ENCODE data around the gene KRT2. TPM values are rescaled to one million over a fixed set of nuclear protein-coding genes. Genes with fewer than 3 reads are reported as not detected.

Gene KRT2
- total and polyA plus RNA-seq, 10 donors = 0.07 to 0.52 (median 0.34) TPM; not detected in 4

DNA sequence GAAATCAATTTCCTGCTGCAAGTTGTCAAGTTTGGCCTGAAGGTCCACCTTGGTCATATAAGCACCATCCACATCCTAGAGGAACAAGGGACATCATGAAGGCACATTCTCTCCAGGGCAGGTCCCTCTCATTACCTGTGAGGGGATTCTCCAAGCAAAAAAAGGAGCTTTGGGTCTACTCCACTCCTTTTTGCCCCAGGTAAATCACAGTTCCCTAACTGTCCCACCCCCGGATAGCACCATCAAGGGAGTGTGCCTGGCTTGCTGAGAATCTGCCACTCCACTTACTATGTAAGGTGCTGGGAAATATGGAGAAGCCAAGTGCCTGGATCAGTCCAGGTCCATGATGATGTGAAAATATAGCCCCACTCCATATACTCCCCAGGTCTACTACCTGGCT, 25.7 kb upstream of the KRT2 start:
- Histone ChIP-seq H3K9me3 (no peaks in the 10 kb centered on the region), H3K27me3 (replicated peaks in 1 of 7) (peaks cover 0 to 14% (median 0%) of the 10 kb centered on the region in 7 donors), H3K4me3 (no peak overlapping the region), H3K36me3 (no peaks in the 10 kb centered on the region), H3K4me1 (no peaks in the 10 kb centered on the region), H3K27ac (no peak overlapping the region)
- TF ChIP-seq CTCF (IDR thresholded peaks at IDR 0.05 in 8 of 11, conservative IDR thresholded peaks at IDR 0.05 in 3 of 11) (no peak), POLR2A (IDR thresholded peaks at IDR 0.05) (no peak), POLR2AphosphoS5 (IDR thresholded peaks at IDR 0.05) (no peak)
- WGBS, 5 donors = 88 to 97% (median 92%) methylated on average over 1 of the region's 1 CpG
- intact Hi-C loops (cut with DNase I; ENCODE audit: low total_unique reads) = no loop called here
- no peak for DNase-seq

- 81 to 89% (median 87%) methylated on average over 5 of the region's 5 CpGs for WGBS, 5 donors
- H3K4me3 ChIP-seq = no peak overlapping the region
- no peaks in the 10 kb centered on the region for H3K9me3 ChIP-seq
- intact Hi-C loops (cut with DNase I; ENCODE audit: low total_unique reads) = no loop called here
- H3K4me1 ChIP-seq = no peaks in the 10 kb centered on the region
- H3K27ac ChIP-seq = no peak overlapping the region
- no peak for DNase-seq
- H3K27me3 ChIP-seq (replicated peaks in 1 of 7) = peaks cover 0 to 14% (median 0%) of the 10 kb centered on the region in 7 donors
- H3K36me3 ChIP-seq = no peaks in the 10 kb centered on the region
- no peak for TF ChIP-seq POLR2A (IDR thresholded peaks at IDR 0.05)
- TF ChIP-seq POLR2AphosphoS5 (IDR thresholded peaks at IDR 0.05) = no peak
- no peak for TF ChIP-seq CTCF (IDR thresholded peaks at IDR 0.05 in 8 of 11, conservative IDR thresholded peaks at IDR 0.05 in 3 of 11)
Measured at GRCh38 chr12:52677126-52677525, 25.1 kb upstream of the KRT2 start.

DNA sequence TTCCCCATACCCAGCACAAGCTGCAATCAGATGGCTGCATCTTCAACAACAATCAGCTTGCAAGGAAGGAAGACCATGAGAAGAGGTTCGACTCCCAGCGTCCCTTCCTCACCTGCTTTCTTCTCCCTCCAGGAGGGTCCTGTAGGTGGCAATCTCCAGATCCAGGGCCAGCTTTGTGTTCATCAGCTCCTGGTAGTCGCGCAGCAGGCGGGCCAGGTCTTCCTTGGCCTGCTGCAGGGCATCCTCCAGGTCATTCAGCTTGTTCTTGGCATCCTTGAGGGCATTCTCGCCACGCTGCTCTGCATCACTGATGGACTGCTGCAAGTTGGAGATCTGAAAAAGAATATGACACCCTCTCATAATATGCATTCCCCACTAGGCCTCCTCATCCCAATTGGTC, 24.2 kb upstream of the KRT2 start:
- 87 to 95% (median 91%) methylated on average over 7 of the region's 7 CpGs for WGBS, 5 donors
- DNase-seq = no peak
- peaks cover 0 to 14% (median 0%) of the 10 kb centered on the region in 7 donors for H3K27me3 ChIP-seq (replicated peaks in 1 of 7)
- no peak overlapping the region for H3K4me3 ChIP-seq
- intact Hi-C loops (cut with DNase I; ENCODE audit: low total_unique reads) = no loop called here
- no peaks in the 10 kb centered on the region for H3K9me3 ChIP-seq
- no peaks in the 10 kb centered on the region for H3K4me1 ChIP-seq
- no peak overlapping the region for H3K27ac ChIP-seq
- TF ChIP-seq POLR2AphosphoS5 (IDR thresholded peaks at IDR 0.05) (no peak), POLR2A (IDR thresholded peaks at IDR 0.05) (no peak), CTCF (IDR thresholded peaks at IDR 0.05 in 8 of 11, conservative IDR thresholded peaks at IDR 0.05 in 3 of 11) (no peak)
- no peaks in the 10 kb centered on the region for H3K36me3 ChIP-seq

- WGBS, 5 donors = 93 to 95% (median 94%) methylated on average over 28 of the region's 28 CpGs
- Histone ChIP-seq H3K27ac (no peak overlapping the region), H3K4me3 (no peak overlapping the region), H3K9me3 (no peaks in the 10 kb centered on the region), H3K4me1 (no peaks in the 10 kb centered on the region), H3K36me3 (no peaks in the 10 kb centered on the region), H3K27me3 (replicated peaks in 1 of 7) (peaks cover 0 to 14% (median 0%) of the 10 kb centered on the region in 7 donors)
- intact Hi-C loops (cut with DNase I; ENCODE audit: low total_unique reads) = no loop called here
- TF ChIP-seq POLR2A (IDR thresholded peaks at IDR 0.05) = no peak
- no peak for TF ChIP-seq POLR2AphosphoS5 (IDR thresholded peaks at IDR 0.05)
- TF ChIP-seq CTCF (IDR thresholded peaks at IDR 0.05 in 8 of 11, conservative IDR thresholded peaks at IDR 0.05 in 3 of 11) = no peak
- DNase-seq = no peak
Measured at GRCh38 chr12:52675301-52675701, 23.3 kb upstream of the KRT2 start.

All from spleen (tissue), 11 donors.